GM19035 (cell line): ENCODE results near the gene HSPG2.
"Not testable (repeated sequence)": the region's sequence is repeated elsewhere in the genome, so short reads cannot be mapped to it uniquely, and the experiment has no call there.

ENCODE experiments used
- ATAC-seq: cut with Tn5 transposase; IDR thresholded peaks from one replicate; pipeline ENCODE4 v1.9.1; 2021; ENCODE audit not compliant: unreplicated experiment

The HSPG2 gene

GRCh38 chr1:21830792-21831453 is 106.2 kb downstream of the HSPG2 start:
- no peak for ATAC-seq

DNA sequence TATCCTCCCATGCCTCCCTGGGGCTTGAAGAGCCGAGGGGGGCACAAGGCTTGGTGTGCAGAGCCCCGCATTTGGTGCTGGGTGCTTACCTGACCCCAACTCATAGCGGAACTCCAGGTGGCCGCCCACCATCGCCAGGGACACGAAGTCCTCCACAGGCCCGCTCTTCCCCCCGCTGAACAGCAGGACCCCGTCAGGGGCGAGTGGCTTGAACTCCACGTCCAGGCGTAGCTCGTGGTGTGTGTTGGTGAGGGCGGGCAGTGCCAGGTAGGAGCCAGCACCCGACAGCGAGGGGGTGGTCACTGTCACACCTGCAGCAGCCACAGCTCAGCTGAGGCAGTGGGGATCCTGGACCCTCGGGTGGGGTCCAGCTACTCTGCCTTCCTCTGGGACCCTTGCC is 107.8 kb downstream of the HSPG2 start:
- ATAC-seq, result no peak

GRCh38 chr1:21828506-21829210 is 108.5 kb downstream of the HSPG2 start:
- no peak for ATAC-seq

DNA sequence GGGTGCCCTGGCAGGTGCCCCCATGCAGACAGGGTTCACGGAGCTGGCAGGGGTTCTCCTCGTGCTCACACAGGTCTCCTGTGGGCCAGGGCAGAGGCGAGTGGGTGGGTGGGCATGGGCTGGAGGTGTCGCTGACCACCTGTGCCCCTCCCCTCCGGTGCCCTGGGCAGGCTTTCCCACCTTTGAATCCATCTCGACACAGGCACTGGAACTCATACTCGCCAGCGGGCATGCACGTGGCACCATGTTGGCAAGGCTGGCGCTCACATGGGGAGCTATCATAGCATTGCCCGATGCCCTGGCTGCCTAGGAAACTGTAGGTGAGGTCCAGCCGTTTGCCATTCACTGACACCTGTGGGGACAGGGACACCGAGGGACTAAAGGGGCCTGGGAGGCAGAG is 109.0 kb downstream of the HSPG2 start:
- ATAC-seq, result no peak

DNA sequence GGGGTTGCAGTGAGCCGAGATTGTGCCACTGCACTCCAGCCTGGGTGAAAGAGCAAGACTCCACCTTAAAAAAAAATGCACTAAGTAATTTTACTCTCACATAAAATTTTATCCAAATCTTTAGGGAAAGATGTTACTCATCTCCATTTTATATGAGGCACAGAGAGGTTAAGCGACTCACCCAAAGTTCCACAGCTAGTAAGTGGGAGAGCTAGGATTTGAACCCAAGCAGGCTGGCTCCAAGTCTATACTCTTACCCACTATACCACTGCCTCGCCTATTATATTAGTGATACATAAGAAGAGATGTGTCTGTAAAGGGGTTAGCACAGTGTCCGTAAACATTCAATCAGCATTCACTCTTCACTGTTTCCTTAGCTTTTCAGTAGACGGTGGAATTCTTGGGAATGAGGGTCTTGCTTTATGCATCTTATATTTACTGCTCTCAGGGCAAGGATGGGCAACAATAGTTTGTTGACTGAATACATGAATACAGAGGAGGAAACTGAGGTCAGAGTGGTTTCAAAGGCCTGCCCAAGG is 109.9 kb downstream of the HSPG2 start:
- ATAC-seq, result no peak

DNA sequence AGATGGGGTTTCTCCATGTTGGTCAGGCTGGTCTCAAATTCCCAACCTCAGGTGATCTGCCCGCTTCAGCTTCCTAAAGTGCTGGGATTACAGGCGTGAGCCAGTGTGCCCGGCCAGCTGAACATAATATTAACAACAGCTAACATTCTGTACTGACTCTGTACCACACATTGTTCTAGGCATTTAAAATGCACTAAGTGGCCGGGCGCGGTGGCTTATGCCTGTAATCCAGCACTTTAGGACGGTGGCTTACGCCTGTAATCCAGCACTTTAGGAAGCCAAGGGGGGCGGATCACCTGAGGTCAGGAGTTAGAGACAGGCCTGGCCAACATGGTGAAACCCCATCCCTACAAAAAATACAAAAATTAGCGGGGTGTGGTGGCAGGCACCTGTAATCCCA is 110.4 kb downstream of the HSPG2 start:
- ATAC-seq, result not testable (repeated sequence)

GRCh38 chr1:21825393-21825792 is 111.7 kb downstream of the HSPG2 start:
- ATAC-seq, result no peak

DNA sequence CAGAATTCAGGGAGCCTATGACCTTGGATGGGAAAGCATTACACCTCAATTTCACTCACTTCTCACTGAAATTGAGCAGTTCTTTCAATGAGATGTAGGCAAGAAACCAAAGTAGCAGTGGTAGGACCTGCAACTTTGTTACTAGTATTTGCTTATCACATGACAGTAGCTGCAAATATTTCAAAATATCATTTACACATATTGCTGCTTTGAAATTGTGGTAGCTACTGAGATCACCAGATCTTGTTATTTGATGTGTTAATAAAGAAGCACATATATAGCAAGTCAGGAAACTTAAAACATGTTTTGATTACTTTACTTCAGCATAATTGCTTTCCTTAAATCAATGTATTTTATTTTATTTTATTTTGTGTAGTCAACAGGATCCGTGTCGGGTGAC is 112.2 kb downstream of the HSPG2 start:
- no peak for ATAC-seq

DNA sequence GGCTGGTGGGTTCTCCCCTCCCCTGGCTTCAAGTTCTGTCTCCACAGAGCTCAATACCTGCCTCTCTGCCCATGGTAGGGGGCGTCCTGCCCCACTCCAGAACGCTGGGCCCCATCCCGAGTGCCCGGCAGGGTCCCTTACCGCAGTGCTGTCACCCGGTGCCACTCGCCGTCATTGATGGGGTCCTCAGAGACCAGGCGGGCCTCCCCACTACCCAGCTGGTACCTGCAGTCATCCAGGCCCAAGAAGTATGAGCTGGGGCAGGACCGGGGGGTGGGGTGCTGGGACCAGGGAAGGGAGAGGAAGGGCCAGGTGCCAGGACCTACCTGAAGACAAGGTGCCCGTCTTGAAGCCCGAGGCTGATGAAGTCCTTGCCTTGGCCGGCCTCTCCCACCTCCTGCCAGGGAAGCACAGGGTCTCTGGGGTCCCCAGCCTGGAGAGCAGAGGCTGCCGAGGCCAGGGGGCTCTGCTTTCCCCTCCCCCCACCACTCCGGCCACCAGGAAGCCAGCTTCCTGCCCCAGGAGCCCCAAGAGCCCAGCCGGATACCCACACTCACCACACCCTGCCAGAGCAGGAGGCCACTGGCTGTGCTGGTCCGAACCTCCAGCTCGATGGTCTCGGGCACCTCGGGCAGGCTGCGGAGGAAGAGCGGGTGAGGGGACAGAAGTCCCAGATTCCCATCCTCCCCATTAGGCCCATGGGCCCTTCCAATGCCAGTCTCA is 113.0 kb downstream of the HSPG2 start:
- ATAC-seq, result no peak

DNA sequence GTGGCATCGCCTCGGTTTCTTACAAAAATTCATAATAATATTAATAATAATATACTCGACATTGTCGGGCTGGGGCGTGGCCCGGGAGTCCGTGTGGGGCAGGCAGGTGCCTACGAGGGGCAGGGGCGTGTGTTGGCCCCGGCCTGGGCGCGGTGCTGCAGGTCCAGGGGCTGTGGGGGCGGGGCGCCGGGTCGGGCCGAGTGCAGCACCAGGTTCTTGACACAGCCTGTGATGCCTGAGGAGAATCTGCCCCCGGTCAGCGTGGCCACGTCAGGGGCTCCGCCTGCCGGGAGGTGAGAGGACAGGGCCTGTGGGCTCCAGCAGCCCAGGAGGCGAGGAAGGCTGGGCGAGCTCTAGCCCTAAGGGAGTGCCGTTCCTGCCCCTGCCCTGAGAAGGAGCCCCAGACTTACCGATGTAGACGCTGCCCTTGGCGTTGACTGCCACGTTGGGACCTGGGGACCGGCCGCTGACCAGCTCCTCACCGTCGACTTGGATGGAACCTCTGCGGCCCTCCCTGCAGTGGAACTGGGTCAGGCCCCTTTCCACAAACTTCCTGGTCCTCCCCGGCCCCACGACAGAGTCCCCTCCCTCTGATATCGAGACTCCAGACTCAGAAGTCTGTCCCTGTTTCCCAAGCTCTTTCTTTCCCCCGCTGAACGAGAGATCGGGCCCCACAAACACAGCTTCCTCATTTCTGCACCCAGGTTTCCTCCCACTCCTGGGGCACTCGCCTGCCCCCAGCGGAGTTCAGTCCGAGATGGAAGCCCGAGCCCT is 113.7 kb downstream of the HSPG2 start:
- no peak for ATAC-seq

GRCh38 chr1:21822349-21822748 is 114.8 kb downstream of the HSPG2 start:
- no peak for ATAC-seq

GRCh38 chr1:21821385-21822019 is 115.6 kb downstream of the HSPG2 start:
- ATAC-seq, result no peak

DNA sequence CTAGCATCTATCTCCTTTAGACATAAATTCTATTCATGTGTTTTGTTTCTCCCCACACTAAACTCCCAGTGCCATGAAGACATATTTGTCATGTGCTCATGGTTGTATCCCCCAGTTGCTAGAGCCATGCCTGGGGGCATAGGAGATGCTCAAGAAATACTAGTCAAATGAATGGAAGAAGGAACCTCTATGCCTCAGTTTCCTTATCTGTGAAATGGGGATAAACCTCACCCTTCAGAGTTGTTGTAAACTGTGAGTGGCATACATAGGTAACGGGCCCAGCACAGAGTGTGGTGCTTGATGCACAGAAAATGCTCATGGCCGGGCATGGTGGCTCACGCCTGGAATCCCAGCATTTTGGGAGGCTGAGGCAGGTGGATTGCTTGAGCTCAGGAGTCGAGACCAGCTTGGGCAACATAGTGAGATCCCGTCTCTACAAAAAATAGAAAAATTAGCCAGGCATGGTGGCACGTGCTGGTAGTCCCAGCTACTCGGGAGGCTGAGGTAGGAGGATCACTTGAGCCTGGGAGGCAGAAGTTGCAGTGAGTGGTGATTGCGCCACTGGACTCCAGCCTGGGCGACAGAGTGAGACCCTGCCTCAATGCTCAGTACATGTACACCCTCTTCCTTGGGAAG is 116.4 kb downstream of the HSPG2 start:
- ATAC-seq, result no peak

DNA sequence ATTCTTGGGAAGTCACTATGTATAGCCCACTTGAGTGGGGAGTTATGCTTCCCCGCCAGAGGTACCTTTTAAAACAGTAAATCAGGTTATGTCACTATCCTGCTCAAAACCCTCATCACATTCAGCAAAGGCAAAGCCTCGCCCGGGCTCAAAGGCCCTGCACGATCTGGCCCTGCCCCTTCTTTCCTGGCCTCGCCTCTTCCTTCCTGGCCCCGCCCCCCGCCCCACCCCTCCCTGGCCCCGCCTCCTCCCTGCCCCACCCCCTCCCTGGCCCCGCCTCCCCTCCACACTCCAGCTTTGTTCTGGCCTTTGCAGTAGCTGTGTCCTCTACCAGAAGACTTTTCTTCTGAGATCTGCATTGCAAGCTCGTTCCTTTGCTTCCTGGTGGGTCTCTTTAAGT is 118.5 kb downstream of the HSPG2 start:
- ATAC-seq, result no peak

DNA sequence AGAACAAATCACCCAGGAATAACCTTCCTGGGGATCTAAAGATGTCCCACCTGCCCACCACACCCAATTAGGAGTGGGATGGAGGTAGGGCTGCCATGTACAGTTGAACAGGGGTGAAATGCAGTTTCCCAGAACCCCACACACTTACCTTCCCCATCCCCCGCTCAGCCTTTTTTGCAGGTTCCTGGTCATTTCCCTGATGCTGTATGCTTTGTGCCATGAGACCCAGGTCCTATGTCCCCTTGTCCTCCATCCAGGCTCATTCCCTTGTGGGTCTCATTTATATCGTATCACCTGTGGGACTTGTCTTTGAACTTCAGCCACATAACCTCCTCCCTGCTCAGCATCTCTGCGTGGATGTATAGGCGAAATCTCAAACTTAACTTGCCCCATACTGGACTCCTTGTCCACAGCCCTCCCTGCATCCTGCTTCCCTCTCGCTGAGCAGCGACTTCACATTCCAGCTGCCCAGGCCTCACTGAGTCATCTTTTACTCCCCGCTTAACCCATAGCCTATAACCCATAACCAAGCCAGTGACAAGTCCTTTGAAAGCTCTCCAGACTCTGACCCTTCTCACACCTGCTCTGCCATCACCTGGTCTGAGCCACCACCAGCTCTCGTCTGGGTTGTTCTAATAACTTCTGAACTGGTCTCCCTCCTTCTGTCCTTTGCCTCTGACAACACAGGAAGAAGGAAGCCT is 120.4 kb downstream of the HSPG2 start:
- ATAC-seq, result no peak

DNA sequence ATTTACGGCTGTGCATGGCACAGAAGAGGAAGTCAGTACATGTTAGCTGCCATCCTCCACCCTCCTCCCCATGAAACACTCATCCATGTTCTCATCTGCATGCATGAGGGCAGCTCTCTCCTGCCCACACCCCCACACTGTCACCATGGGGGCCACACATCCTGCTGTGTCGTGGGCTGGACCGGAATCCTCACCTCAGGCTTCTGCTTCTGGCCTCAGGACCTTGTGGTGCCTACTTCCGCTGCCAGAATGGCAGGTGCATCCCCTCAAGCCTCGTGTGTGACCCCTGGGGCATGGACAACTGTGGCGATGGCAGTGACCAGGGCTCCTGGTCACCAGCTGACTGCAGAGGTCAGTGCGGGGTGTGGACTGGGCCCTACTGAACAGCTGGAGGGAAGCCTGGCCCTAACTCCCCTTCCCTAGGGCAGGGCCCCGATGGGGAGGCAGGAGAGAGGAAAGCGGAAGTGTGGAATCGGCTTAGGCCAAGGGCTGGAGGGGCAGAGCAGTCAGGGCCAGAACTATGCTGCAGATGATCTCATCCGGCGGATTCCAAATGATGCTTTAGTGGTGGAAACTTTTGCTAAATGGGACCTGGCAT is 121.3 kb downstream of the HSPG2 start:
- ATAC-seq, result no peak

GRCh38 chr1:21814981-21815582 is 122.0 kb downstream of the HSPG2 start:
- no peak for ATAC-seq

DNA sequence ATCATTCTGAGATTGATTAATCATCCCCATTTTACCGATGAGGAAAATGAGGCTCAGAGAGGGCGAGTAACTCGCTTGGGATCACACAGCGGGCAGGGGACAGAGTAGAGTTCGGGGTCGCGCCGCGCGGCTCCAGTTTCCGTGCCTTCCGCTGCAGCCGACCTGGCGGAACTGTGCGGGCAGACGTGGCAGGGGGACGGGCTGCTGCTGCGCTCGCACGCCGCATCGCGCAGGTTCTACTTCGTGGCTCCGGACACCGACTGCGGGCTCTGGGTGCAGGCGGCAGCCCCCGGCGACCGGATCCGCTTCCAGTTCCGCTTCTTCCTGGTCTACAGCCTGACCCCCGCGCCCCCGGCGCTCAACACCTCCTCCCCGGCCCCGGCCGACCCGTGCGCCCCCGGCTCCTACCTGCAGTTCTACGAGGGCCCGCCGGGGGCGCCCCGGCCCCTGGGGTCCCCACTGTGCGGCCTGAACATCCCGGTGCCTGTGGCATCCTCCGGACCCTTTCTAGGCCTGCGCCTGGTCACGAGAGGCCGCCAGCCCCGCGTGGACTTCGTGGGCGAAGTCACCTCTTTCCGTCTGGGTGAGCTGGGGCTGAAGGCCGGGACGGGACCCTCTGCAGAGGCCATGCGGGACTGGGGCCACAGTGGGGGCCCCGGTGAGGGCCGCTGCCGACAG is 122.7 kb downstream of the HSPG2 start:
- no peak for ATAC-seq
